ENCODE measurements around the gene EEF1A2. TPM values are rescaled to one million over a fixed set of nuclear protein-coding genes. Genes with fewer than 3 reads are reported as not detected.
A peak's percentile ranks its signal among the peaks of the same experiment; 100 is the strongest.

Gene EEF1A2
- total RNA-seq, 8 experiments from 2014 or later: 2.8 to 390 (median 139) TPM

GRCh38 chr20:63525971-63526370 lies 27.1 kb upstream of the EEF1A2 start:
- 30 to 88% (median 73%) methylated on average over 1 to 2 of the region's 2 CpGs; no CpG with 5 or more reads in 5 of the 10 experiments for WGBS, 10 experiments
- Histone ChIP-seq H3K27ac (no peak overlapping the region), H3K4me1 (replicated peaks in 1 of 2) (peaks cover 15 to 30% of the 10 kb centered on the region in 2 donors), H3K4me3 (no peak overlapping the region)
- in situ Hi-C loops (cut with MboI; ENCODE audit: low pct_unique_long_range_greater_than_20kb in 2 of 9, low sequenced_read_pairs in 9 of 9, unreplicated experiment in 9 of 9): loop anchor here in 1 of 9 experiments (25.0 kb wide), 1 partner anchor 336 kb away; the partner anchor contains the start of genes ABHD16B and TPD52L2
- ATAC-seq (replicated peaks in 6 of 8): no peak

- H3K27ac ChIP-seq: no peak overlapping the region
- no peak overlapping the region for H3K4me3 ChIP-seq
- no peak for ATAC-seq (replicated peaks in 6 of 8)
- H3K4me1 ChIP-seq (replicated peaks in 1 of 2): peaks cover 12 to 22% of the 10 kb centered on the region in 2 donors
- 17 to 100% (median 67%) methylated on average over 1 to 3 of the region's 3 CpGs; no CpG with 5 or more reads in 2 of the 10 experiments for WGBS, 10 experiments
- in situ Hi-C loops (cut with MboI; ENCODE audit: low pct_unique_long_range_greater_than_20kb in 2 of 9, low sequenced_read_pairs in 9 of 9, unreplicated experiment in 9 of 9): loop anchor here in 1 of 9 experiments (25.0 kb wide), 1 partner anchor 337 kb away; the partner anchor contains the start of genes ABHD16B and TPD52L2
Observed at GRCh38 chr20:63525185-63525584, 26.3 kb upstream of the EEF1A2 start.

GRCh38 chr20:63522981-63523611 lies 24.2 kb upstream of the EEF1A2 start:
- Histone ChIP-seq H3K27ac (no peak overlapping the region), H3K4me1 (replicated peaks in 1 of 2) (peaks cover 14 to 27% of the 10 kb centered on the region in 2 donors), H3K4me3 (no peak overlapping the region)
- no peak for ATAC-seq (replicated peaks in 6 of 8)
- in situ Hi-C loops (cut with MboI; ENCODE audit: low pct_unique_long_range_greater_than_20kb in 2 of 9, low sequenced_read_pairs in 9 of 9, unreplicated experiment in 9 of 9): no loop called here
- WGBS, 10 experiments: 80 to 100% methylated on average over 1 to 2 of the region's 11 CpGs; no CpG with 5 or more reads in 8 of the 10 experiments

GRCh38 chr20:63522091-63522868 lies 23.4 kb upstream of the EEF1A2 start:
- ATAC-seq (replicated peaks in 6 of 8): peak in 1 of 8 experiments; percentile 0

GRCh38 chr20:63521602-63522001 lies 22.7 kb upstream of the EEF1A2 start:
- peak in 1 of 8 experiments; percentile 1 for ATAC-seq (replicated peaks in 6 of 8)
- H3K4me1 ChIP-seq (replicated peaks in 1 of 2): peaks cover 15 to 31% of the 10 kb centered on the region in 2 donors
- in situ Hi-C loops (cut with MboI; ENCODE audit: low pct_unique_long_range_greater_than_20kb in 2 of 9, low sequenced_read_pairs in 9 of 9, unreplicated experiment in 9 of 9): no loop called here
- peak overlapping the region; percentile 95 to 100 for H3K27ac ChIP-seq
- H3K4me3 ChIP-seq: peak overlapping the region; percentile 66 to 98 (median 80)
- 0% methylated on average over 7 of the region's 23 CpGs; no CpG with 5 or more reads in 9 of the 10 experiments for WGBS, 10 experiments

More at GRCh38 chr20:63522091-63522868, 23.4 kb upstream of the EEF1A2 start:
- peaks cover 15 to 31% of the 10 kb centered on the region in 2 donors for H3K4me1 ChIP-seq (replicated peaks in 1 of 2)
- H3K27ac ChIP-seq: peak overlapping the region in 1 of 2 donors; percentile 55
- peak overlapping the region; percentile 66 to 98 (median 80) for H3K4me3 ChIP-seq
- in situ Hi-C loops (cut with MboI; ENCODE audit: low pct_unique_long_range_greater_than_20kb in 2 of 9, low sequenced_read_pairs in 9 of 9, unreplicated experiment in 9 of 9): no loop called here
- WGBS, 10 experiments: 23 to 100% (median 40%) methylated on average over 1 to 4 of the region's 13 CpGs; no CpG with 5 or more reads in 6 of the 10 experiments

- WGBS, 10 experiments: 0% methylated on average over 3 to 4 of the region's 68 CpGs; no CpG with 5 or more reads in 8 of the 10 experiments
- Histone ChIP-seq H3K4me1 (replicated peaks in 1 of 2) (peaks cover 15 to 31% of the 10 kb centered on the region in 2 donors), H3K4me3 (peak overlapping the region; percentile 66 to 98 (median 80)), H3K27ac (peak overlapping the region; percentile 95 to 100)
- in situ Hi-C loops (cut with MboI; ENCODE audit: low pct_unique_long_range_greater_than_20kb in 2 of 9, low sequenced_read_pairs in 9 of 9, unreplicated experiment in 9 of 9): no loop called here
- peak; percentile 55 to 76 (median 65) for ATAC-seq (replicated peaks in 6 of 8)
Observed at GRCh38 chr20:63520934-63521601, 22.2 kb upstream of the EEF1A2 start.

GRCh38 chr20:63520504-63520933 lies 21.6 kb upstream of the EEF1A2 start, which contains the start of gene PPDPF:
PPDPF (plus strand) TSS chr20:63520765; CDS start chr20:63521309, 544 bp downstream.
- peak within 1 kb of the TSS; percentile 66 to 98 (median 80) for H3K4me3 ChIP-seq
- peaks cover 15 to 31% of the 10 kb centered on the region in 2 donors for H3K4me1 ChIP-seq (replicated peaks in 1 of 2)
- in situ Hi-C loops (cut with MboI; ENCODE audit: low pct_unique_long_range_greater_than_20kb in 2 of 9, low sequenced_read_pairs in 9 of 9, unreplicated experiment in 9 of 9): no loop called here
- no CpG with 5 or more reads among the region's 64 CpGs for WGBS, 10 experiments
- peak within 1 kb of the TSS; percentile 95 to 100 for H3K27ac ChIP-seq
- ATAC-seq (replicated peaks in 6 of 8): peak; percentile 48 to 77 (median 72)

- H3K4me3 ChIP-seq: peak overlapping the region; percentile 66 to 98 (median 80)
- H3K4me1 ChIP-seq (replicated peaks in 1 of 2): peaks cover 15 to 31% of the 10 kb centered on the region in 2 donors
- in situ Hi-C loops (cut with MboI; ENCODE audit: low pct_unique_long_range_greater_than_20kb in 2 of 9, low sequenced_read_pairs in 9 of 9, unreplicated experiment in 9 of 9): no loop called here
- H3K27ac ChIP-seq: peak overlapping the region; percentile 95 to 100
- ATAC-seq (replicated peaks in 6 of 8): peak; percentile 7 to 63 (median 59)
- 7% methylated on average over 15 of the region's 72 CpGs; no CpG with 5 or more reads in 9 of the 10 experiments for WGBS, 10 experiments
Observed at GRCh38 chr20:63519668-63520503, 21.0 kb upstream of the EEF1A2 start.

- H3K4me3 ChIP-seq: peak overlapping the region; percentile 66 to 98 (median 80)
- 77% methylated on average over 5 of the region's 32 CpGs; no CpG with 5 or more reads in 9 of the 10 experiments for WGBS, 10 experiments
- no peak for ATAC-seq (replicated peaks in 6 of 8)
- peaks cover 15 to 26% of the 10 kb centered on the region in 2 donors for H3K4me1 ChIP-seq (replicated peaks in 1 of 2)
- peak overlapping the region in 1 of 2 donors; percentile 100 for H3K27ac ChIP-seq
- in situ Hi-C loops (cut with MboI; ENCODE audit: low pct_unique_long_range_greater_than_20kb in 2 of 9, low sequenced_read_pairs in 9 of 9, unreplicated experiment in 9 of 9): no loop called here
Observed at GRCh38 chr20:63518946-63519667, 20.2 kb upstream of the EEF1A2 start.

- ATAC-seq (replicated peaks in 6 of 8): no peak
- WGBS, 10 experiments: 40 to 100% (median 80%) methylated on average over 1 of the region's 20 CpGs; no CpG with 5 or more reads in 7 of the 10 experiments
- H3K4me1 ChIP-seq (replicated peaks in 1 of 2): peaks cover 15 to 26% of the 10 kb centered on the region in 2 donors
- H3K27ac ChIP-seq: peak overlapping the region in 1 of 2 donors; percentile 60
- peak overlapping the region in 2 of 5 donors; percentile 80 to 98 for H3K4me3 ChIP-seq
- in situ Hi-C loops (cut with MboI; ENCODE audit: low pct_unique_long_range_greater_than_20kb in 2 of 9, low sequenced_read_pairs in 9 of 9, unreplicated experiment in 9 of 9): no loop called here
Observed at GRCh38 chr20:63518351-63518861, 19.5 kb upstream of the EEF1A2 start.

Measured in motor neuron (in vitro differentiated cells).